PC-3 (cell line): Measurements from ENCODE around the gene SLC2A4RG.

Experiments
- CTCF ChIP-seq: fragments of 300-600 bp; sonication (generic); conservative IDR thresholded peaks from 2 replicates; pipeline ENCODE4 v1.5.1; 2017; ENCODE audit warnings: antibody characterized with exemption, low read depth, mild to moderate bottlenecking, low read length
- EZH2 ChIP-seq: fragments of 300-600 bp; sonication (generic); IDR thresholded peaks from one replicate; pipeline ENCODE4 v1.6.1; 2017; ENCODE audit warnings: antibody characterized with exemption, mild to moderate bottlenecking, low read length; ENCODE audit not compliant: unreplicated experiment
- EZH2phosphoT487 ChIP-seq: fragments of 300-600 bp; sonication (generic); IDR thresholded peaks from 2 replicates; pipeline ENCODE4 v1.6.1; 2018; ENCODE audit warnings: mild to moderate bottlenecking, antibody characterized with exemption, low read length, borderline replicate concordance

- peak; percentile 75 for TF ChIP-seq CTCF
- no peak for TF ChIP-seq EZH2
- no peak for TF ChIP-seq EZH2phosphoT487
Observed at GRCh38 chr20:63706852-63707557, 32.6 kb upstream of the SLC2A4RG start.
